ENCODE measurements around the gene AGBL4.

GRCh38 chr1:48572134-48572533 lies 1451.6 kb downstream of the AGBL4 start:
- TF ChIP-seq GATA2 (IDR thresholded peaks at IDR 0.05; ENCODE audit: low read depth, low read length) (no peak), GATA3 (IDR thresholded peaks at IDR 0.05; ENCODE audit: low read depth, low read length) (no peak)

Data from SH-SY5Y (cell line).